ENCODE measurements around the gene PLCG1.

Gene PLCG1

GRCh38 chr20:41145821-41146620, 8.7 kb downstream of the PLCG1 start:
- Histone ChIP-seq H3K9ac (ENCODE audit: insufficient read length) (no peak overlapping the region), H3K4me3 (no peak overlapping the region), H3K36me3 (ENCODE audit: insufficient read depth, low read length) (peaks cover 6% of the 10 kb centered on the region; the same call in 1 of the 2 replicates), H3K9me3 (ENCODE audit: low read depth, low read length) (no peaks in the 10 kb centered on the region), H3K27ac (no peak overlapping the region)
- TF ChIP-seq POLR2AphosphoS5 (IDR thresholded peaks at IDR 0.05; ENCODE audit: borderline replicate concordance, low read depth, low read length) (no peak), EZH2 (IDR thresholded peaks at IDR 0.05) (no peak), FOXP2 (optimal IDR thresholded peaks at IDR 0.05; ENCODE audit: control extremely low read depth, extremely low read length, insufficient read depth) (no peak)
- DNase-seq (ENCODE audit: low read depth, low spot score) = no peak

- Histone ChIP-seq H3K9me3 (ENCODE audit: low read depth, low read length) (no peaks in the 10 kb centered on the region), H3K36me3 (ENCODE audit: insufficient read depth, low read length) (peaks cover 6% of the 10 kb centered on the region; the same call in 1 of the 2 replicates), H3K4me3 (no peak overlapping the region), H3K27ac (no peak overlapping the region), H3K9ac (ENCODE audit: insufficient read length) (no peak overlapping the region)
- TF ChIP-seq FOXP2 (optimal IDR thresholded peaks at IDR 0.05; ENCODE audit: control extremely low read depth, extremely low read length, insufficient read depth) (no peak), EZH2 (IDR thresholded peaks at IDR 0.05) (no peak), POLR2AphosphoS5 (IDR thresholded peaks at IDR 0.05; ENCODE audit: borderline replicate concordance, low read depth, low read length) (no peak)
- no peak for DNase-seq (ENCODE audit: low read depth, low spot score)
Observed at GRCh38 chr20:41147767-41148191, 10.4 kb downstream of the PLCG1 start.

- TF ChIP-seq FOXP2 (optimal IDR thresholded peaks at IDR 0.05; ENCODE audit: control extremely low read depth, extremely low read length, insufficient read depth) = no peak
- TF ChIP-seq EZH2 (IDR thresholded peaks at IDR 0.05) = no peak
- TF ChIP-seq POLR2AphosphoS5 (IDR thresholded peaks at IDR 0.05; ENCODE audit: borderline replicate concordance, low read depth, low read length) = no peak
- no peaks in the 10 kb centered on the region for H3K9me3 ChIP-seq (ENCODE audit: low read depth, low read length)
- no peak for DNase-seq (ENCODE audit: low read depth, low spot score)
- peaks cover 4% of the 10 kb centered on the region; the same call in 1 of the 2 replicates for H3K36me3 ChIP-seq (ENCODE audit: insufficient read depth, low read length)
- H3K9ac ChIP-seq (ENCODE audit: insufficient read length) = no peak overlapping the region
- 0 out of 2 replicates have a peak overlapping the region, but pooled peaks have one; percentile 6 for H3K27ac ChIP-seq
- no peak overlapping the region for H3K4me3 ChIP-seq
Observed at GRCh38 chr20:41148942-41149341, 11.6 kb downstream of the PLCG1 start.

- Histone ChIP-seq H3K36me3 (ENCODE audit: insufficient read depth, low read length) (no peaks in the 10 kb centered on the region; the same call in 1 of the 2 replicates), H3K27ac (no peak overlapping the region), H3K4me3 (no peak overlapping the region), H3K9ac (ENCODE audit: insufficient read length) (no peak overlapping the region), H3K9me3 (ENCODE audit: low read depth, low read length) (no peaks in the 10 kb centered on the region)
- TF ChIP-seq EZH2 (IDR thresholded peaks at IDR 0.05) (no peak), FOXP2 (optimal IDR thresholded peaks at IDR 0.05; ENCODE audit: control extremely low read depth, extremely low read length, insufficient read depth) (no peak), POLR2AphosphoS5 (IDR thresholded peaks at IDR 0.05; ENCODE audit: borderline replicate concordance, low read depth, low read length) (no peak)
- no peak for DNase-seq (ENCODE audit: low read depth, low spot score)
Observed at GRCh38 chr20:41150664-41151063, 13.3 kb downstream of the PLCG1 start.

GRCh38 chr20:41151134-41151869, 14.0 kb downstream of the PLCG1 start:
- Histone ChIP-seq H3K36me3 (ENCODE audit: insufficient read depth, low read length) (no peaks in the 10 kb centered on the region; the same call in 1 of the 2 replicates), H3K4me3 (no peak overlapping the region), H3K9ac (ENCODE audit: insufficient read length) (no peak overlapping the region), H3K9me3 (ENCODE audit: low read depth, low read length) (no peaks in the 10 kb centered on the region), H3K27ac (no peak overlapping the region)
- no peak for DNase-seq (ENCODE audit: low read depth, low spot score)
- no peak for TF ChIP-seq FOXP2 (optimal IDR thresholded peaks at IDR 0.05; ENCODE audit: control extremely low read depth, extremely low read length, insufficient read depth)
- no peak for TF ChIP-seq EZH2 (IDR thresholded peaks at IDR 0.05)
- no peak for TF ChIP-seq POLR2AphosphoS5 (IDR thresholded peaks at IDR 0.05; ENCODE audit: borderline replicate concordance, low read depth, low read length)

- DNase-seq (ENCODE audit: low read depth, low spot score) = no peak
- TF ChIP-seq FOXP2 (optimal IDR thresholded peaks at IDR 0.05; ENCODE audit: control extremely low read depth, extremely low read length, insufficient read depth) (no peak), POLR2AphosphoS5 (IDR thresholded peaks at IDR 0.05; ENCODE audit: borderline replicate concordance, low read depth, low read length) (no peak), EZH2 (IDR thresholded peaks at IDR 0.05) (no peak)
- no peak overlapping the region for H3K9ac ChIP-seq (ENCODE audit: insufficient read length)
- no peak overlapping the region for H3K27ac ChIP-seq
- no peaks in the 10 kb centered on the region for H3K36me3 ChIP-seq (ENCODE audit: insufficient read depth, low read length)
- no peaks in the 10 kb centered on the region for H3K9me3 ChIP-seq (ENCODE audit: low read depth, low read length)
- no peak overlapping the region for H3K4me3 ChIP-seq
Observed at GRCh38 chr20:41152108-41152757, 14.9 kb downstream of the PLCG1 start.

DNA sequence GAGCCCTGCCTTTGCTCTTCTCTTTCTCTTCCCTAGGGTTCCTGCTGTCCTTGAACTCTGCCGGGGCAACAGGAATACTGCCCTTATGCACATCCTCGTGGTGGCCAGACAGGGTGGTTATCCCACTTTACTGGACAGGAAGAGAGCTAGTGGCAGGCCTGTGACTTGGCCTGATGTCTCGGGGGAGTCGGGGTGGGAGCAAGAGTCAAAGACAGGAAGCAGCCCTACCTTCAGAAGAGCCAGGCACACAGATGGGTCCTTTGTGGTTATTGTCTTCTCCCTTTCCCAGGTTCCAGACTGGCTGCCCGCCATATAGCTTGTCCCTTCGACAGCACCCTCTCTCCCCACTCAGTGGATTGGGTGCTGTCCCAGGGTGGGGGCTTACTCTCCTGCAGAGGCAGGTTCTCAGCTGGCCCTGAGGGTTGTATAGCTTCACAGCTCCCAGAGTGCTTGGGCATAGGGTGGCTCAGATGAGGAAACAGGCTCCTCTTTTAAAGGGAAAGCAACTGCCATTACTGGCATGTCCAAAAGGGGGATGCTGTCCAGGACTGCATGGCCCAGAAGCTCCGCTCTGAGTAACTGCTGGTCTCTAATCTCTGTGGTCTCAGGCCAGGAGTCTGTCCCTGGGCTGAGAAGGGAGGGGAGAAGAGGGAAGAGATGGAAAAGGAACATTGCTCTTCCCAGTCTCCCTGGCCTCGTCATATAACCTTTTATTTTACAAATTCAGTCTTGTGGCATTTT, 17.3 kb downstream of the PLCG1 start:
- peaks cover 9% of the 10 kb centered on the region; the same call in 1 of the 2 replicates for H3K36me3 ChIP-seq (ENCODE audit: insufficient read depth, low read length)
- H3K9me3 ChIP-seq (ENCODE audit: low read depth, low read length) = no peaks in the 10 kb centered on the region
- no peak overlapping the region for H3K4me3 ChIP-seq
- DNase-seq (ENCODE audit: low read depth, low spot score) = no peak
- H3K27ac ChIP-seq = no peak overlapping the region
- TF ChIP-seq POLR2AphosphoS5 (IDR thresholded peaks at IDR 0.05; ENCODE audit: borderline replicate concordance, low read depth, low read length) = no peak
- no peak for TF ChIP-seq FOXP2 (optimal IDR thresholded peaks at IDR 0.05; ENCODE audit: control extremely low read depth, extremely low read length, insufficient read depth)
- TF ChIP-seq EZH2 (IDR thresholded peaks at IDR 0.05) = no peak
- H3K9ac ChIP-seq (ENCODE audit: insufficient read length) = no peak overlapping the region
